ENCODE data around the gene CACNA2D4. TPM values are rescaled to one million over a fixed set of nuclear protein-coding genes. Genes with fewer than 3 reads are reported as not detected.

CACNA2D4 gene
- total RNA-seq, 1 experiment from 2014 or later, result 1.7 TPM

DNA sequence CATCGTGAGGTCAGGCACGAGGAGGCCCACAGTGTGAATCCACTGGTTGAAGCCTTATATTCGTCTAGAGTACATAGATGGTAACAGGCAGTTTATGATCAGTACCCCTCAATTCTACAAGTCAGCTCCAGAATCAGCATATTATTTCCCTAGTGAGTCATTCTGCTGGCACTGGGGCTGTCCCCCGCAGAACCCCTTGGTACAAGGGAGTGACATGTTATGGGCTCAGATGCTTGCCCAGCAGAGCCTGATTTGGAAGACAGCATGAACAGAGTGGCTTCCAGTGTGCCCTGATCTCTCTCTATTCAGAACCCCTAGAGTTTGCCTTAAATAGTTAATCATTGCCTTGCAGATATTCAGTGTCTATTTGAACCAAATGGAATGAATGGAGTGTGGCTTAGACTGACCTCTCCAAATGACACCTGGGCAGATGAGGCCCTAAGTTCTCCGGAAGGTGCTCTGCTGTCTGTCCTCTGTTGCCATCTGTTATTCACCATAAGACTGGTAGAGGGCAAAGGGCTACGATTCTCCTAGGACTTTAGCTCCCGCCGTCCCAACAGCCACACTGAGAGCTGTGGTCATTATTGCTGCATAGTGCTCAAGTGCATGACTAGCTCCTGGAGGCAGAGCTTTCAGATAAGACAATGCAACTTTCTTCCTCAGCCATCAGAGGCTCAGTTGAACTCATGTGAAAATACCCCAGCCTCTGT is 41.1 kb downstream of the CACNA2D4 start:
- DNase-seq (ENCODE audit: low read depth, low spot score) (no peak), ATAC-seq (no peak)
- Histone ChIP-seq H4K20me1 (ENCODE audit: insufficient read depth) (no peaks in the 10 kb centered on the region), H3K4me1 (ENCODE audit: control insufficient read depth in 1 of 2, insufficient read depth in 2 of 2, low read length in 2 of 2) (no peaks in the 10 kb centered on the region), H3K4me3 (replicated peaks in 1 of 2; ENCODE audit: low read depth in 1 of 2, low read length in 2 of 2) (no peak overlapping the region), H3K9me2 (ENCODE audit: insufficient read depth) (no peaks in the 10 kb centered on the region), H3K36me3 (ENCODE audit: control insufficient read depth in 1 of 2, insufficient read depth in 2 of 2, low read length in 2 of 2) (no peaks in the 10 kb centered on the region), H3K9me3 (ENCODE audit: control insufficient read depth in 1 of 2, insufficient read depth in 1 of 2, low read depth in 1 of 2, low read length in 2 of 2) (no peaks in the 10 kb centered on the region), H3K4me2 (ENCODE audit: low read length) (no peak overlapping the region), H3K79me2 (ENCODE audit: insufficient read depth, low read length) (no peaks in the 10 kb centered on the region), H3K27ac (ENCODE audit: low read depth, low read length) (no peak overlapping the region), H2AFZ (ENCODE audit: low read depth, low read length, poor library complexity, severe bottlenecking) (no peak overlapping the region), H3K9ac (ENCODE audit: low read length) (no peak overlapping the region), H3K27me3 (ENCODE audit: insufficient read depth, low read length) (peaks cover 20% of the 10 kb centered on the region; the same call in 1 of the 2 replicates)
- RAD21 ChIA-PET (ENCODE audit: low non-redundant PET in 1 of 2, low total read pairs in 2 of 2, uncharacterized antibody in 2 of 2, unreplicated experiment in 2 of 2), result no interaction called here
- intact Hi-C loops (cut with micrococcal nuclease), result no loop called here
- TF ChIP-seq ZFX (IDR thresholded peaks at IDR 0.05), result no peak
- TF ChIP-seq EZH2phosphoT487 (IDR thresholded peaks at IDR 0.05; ENCODE audit: borderline replicate concordance), result no peak
- no peak for TF ChIP-seq POLR2A (IDR thresholded peaks at IDR 0.05; ENCODE audit: borderline replicate concordance, extremely low read depth, insufficient read depth, insufficient read length)
- TF ChIP-seq, protein P1, sequence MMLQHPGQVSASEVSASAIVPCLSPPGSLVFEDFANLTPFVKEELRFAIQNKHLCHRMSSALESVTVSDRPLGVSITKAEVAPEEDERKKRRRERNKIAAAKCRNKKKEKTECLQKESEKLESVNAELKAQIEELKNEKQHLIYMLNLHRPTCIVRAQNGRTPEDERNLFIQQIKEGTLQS (IDR thresholded peaks at IDR 0.05), result no peak
- TF ChIP-seq EGR1 (IDR thresholded peaks at IDR 0.05; ENCODE audit: low read depth), result no peak
- TF ChIP-seq ZNF274 (IDR thresholded peaks at IDR 0.05; ENCODE audit: low read depth, low read length), result no peak
- TF ChIP-seq FOSL1 (IDR thresholded peaks at IDR 0.05; ENCODE audit: low read depth), result no peak
- TF ChIP-seq, protein P2, sequence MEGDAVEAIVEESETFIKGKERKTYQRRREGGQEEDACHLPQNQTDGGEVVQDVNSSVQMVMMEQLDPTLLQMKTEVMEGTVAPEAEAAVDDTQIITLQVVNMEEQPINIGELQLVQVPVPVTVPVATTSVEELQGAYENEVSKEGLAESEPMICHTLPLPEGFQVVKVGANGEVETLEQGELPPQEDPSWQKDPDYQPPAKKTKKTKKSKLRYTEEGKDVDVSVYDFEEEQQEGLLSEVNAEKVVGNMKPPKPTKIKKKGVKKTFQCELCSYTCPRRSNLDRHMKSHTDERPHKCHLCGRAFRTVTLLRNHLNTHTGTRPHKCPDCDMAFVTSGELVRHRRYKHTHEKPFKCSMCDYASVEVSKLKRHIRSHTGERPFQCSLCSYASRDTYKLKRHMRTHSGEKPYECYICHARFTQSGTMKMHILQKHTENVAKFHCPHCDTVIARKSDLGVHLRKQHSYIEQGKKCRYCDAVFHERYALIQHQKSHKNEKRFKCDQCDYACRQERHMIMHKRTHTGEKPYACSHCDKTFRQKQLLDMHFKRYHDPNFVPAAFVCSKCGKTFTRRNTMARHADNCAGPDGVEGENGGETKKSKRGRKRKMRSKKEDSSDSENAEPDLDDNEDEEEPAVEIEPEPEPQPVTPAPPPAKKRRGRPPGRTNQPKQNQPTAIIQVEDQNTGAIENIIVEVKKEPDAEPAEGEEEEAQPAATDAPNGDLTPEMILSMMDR (IDR thresholded peaks at IDR 0.05 in 2 of 3, conservative IDR thresholded peaks at IDR 0.05 in 1 of 3; ENCODE audit: borderline replicate concordance in 1 of 3, insufficient read depth in 1 of 3, low read depth in 2 of 3, low read length in 2 of 3), result no peak
- TF ChIP-seq JUND (IDR thresholded peaks at IDR 0.05), result no peak
- no peak for TF ChIP-seq POLR2AphosphoS5 (IDR thresholded peaks at IDR 0.05; ENCODE audit: low read depth, low read length)
- TF ChIP-seq SRF (IDR thresholded peaks at IDR 0.05; ENCODE audit: low read depth), result no peak
- TF ChIP-seq, protein P3, sequence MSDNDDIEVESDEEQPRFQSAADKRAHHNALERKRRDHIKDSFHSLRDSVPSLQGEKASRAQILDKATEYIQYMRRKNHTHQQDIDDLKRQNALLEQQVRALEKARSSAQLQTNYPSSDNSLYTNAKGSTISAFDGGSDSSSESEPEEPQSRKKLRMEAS (IDR thresholded peaks at IDR 0.05), result no peak
- no peak for TF ChIP-seq YY1 (IDR thresholded peaks at IDR 0.05; ENCODE audit: extremely low read depth, insufficient replicate concordance, low read depth, low read length)
- TF ChIP-seq CEBPB (IDR thresholded peaks at IDR 0.05; ENCODE audit: low read depth), result no peak
- TF ChIP-seq TCF7L2 (IDR thresholded peaks at IDR 0.05; ENCODE audit: borderline replicate concordance, extremely low read depth, insufficient read depth, insufficient read length), result no peak
- TF ChIP-seq ELF1 (IDR thresholded peaks at IDR 0.05; ENCODE audit: borderline replicate concordance, low read depth), result no peak
- CTCF ChIA-PET, result no interaction called here
- no TSS peak for BruUV-seq (replicated peaks)
- POLR2A ChIA-PET, result no interaction called here
